Hepatocyte (in vitro differentiated cells): ENCODE measurements around the gene PIM3. TPM values are rescaled to one million over a fixed set of nuclear protein-coding genes. Genes with fewer than 3 reads are reported as not detected.
A peak's percentile ranks its signal among the peaks of the same experiment; 100 is the strongest.

Source experiments
- DNase-seq: peaks from one replicate; pipeline ENCODE4 v3.0.0-alpha.2; 2016; ENCODE audit warnings: low spot score
- H2AFZ ChIP-seq: fragments of 200-600 bp; sonication (generic); 2 replicates; pipeline ENCODE4 v1.6.0; 2016; ENCODE audit warnings: antibody characterized with exemption, mild to moderate bottlenecking
- H3K27ac ChIP-seq: fragments of 200-600 bp; sonication (generic); 2 replicates; pipeline ENCODE4 v1.5.1; 2016; ENCODE audit warnings: mild to moderate bottlenecking
- H3K27me3 ChIP-seq: fragments of 200-600 bp; sonication (generic); 2 replicates; pipeline ENCODE4 v1.6.1; 2016
- H3K36me3 ChIP-seq: fragments of 200-600 bp; sonication (generic); replicated peaks from 2 replicates; pipeline ENCODE4 v1.5.1; 2016; ENCODE audit warnings: low read depth; ENCODE audit not compliant: insufficient read depth
- H3K4me1 ChIP-seq: fragments of 200-600 bp; sonication (generic); 2 replicates; pipeline ENCODE4 v1.5.1; 2016; ENCODE audit warnings: mild to moderate bottlenecking, moderate library complexity; ENCODE audit not compliant: insufficient read depth
- H3K4me2 ChIP-seq: fragments of 200-600 bp; sonication (generic); 2 replicates; pipeline ENCODE4 v1.6.0; 2016
- H3K4me3 ChIP-seq: fragments of 200-600 bp; sonication (generic); 2 replicates; pipeline ENCODE4 v1.5.1; 2016; ENCODE audit warnings: mild to moderate bottlenecking
- H3K79me2 ChIP-seq: fragments of 200-600 bp; sonication (generic); 2 replicates; pipeline ENCODE4 v1.6.0; 2017; ENCODE audit warnings: mild to moderate bottlenecking
- H3K9me2 ChIP-seq: fragments of 200-600 bp; sonication (generic); replicated peaks from 2 replicates; pipeline ENCODE4 v1.6.0; 2017; ENCODE audit warnings: mild to moderate bottlenecking; ENCODE audit not compliant: insufficient read depth
- H3K9me3 ChIP-seq: fragments of 200-600 bp; sonication (generic); 2 replicates; pipeline ENCODE4 v1.5.1; 2016; ENCODE audit warnings: low read depth, mild to moderate bottlenecking
- H4K20me1 ChIP-seq: fragments of 200-600 bp; sonication (generic); 2 replicates; pipeline ENCODE4 v1.6.0; 2016; ENCODE audit warnings: mild to moderate bottlenecking; ENCODE audit not compliant: insufficient read depth, poor library complexity, severe bottlenecking
- EZH2 ChIP-seq: fragments of 200-600 bp; sonication (generic); IDR thresholded peaks from 2 replicates; pipeline ENCODE4 v1.6.1; 2016; ENCODE audit warnings: antibody characterized with exemption, mild to moderate bottlenecking, borderline replicate concordance
- EZH2phosphoT487 ChIP-seq: fragments of 200-600 bp; sonication (generic); IDR thresholded peaks from one replicate; pipeline ENCODE4 v1.6.1; 2018; ENCODE audit warnings: antibody characterized with exemption, mild to moderate bottlenecking, low read depth, moderate library complexity; ENCODE audit not compliant: unreplicated experiment, severe bottlenecking
- WGBS: methylation state at CpG from one replicate; pipeline ENCODE4 v1.1.6; 2016; ENCODE audit warnings: low lambda C conversion rate; ENCODE audit errors: missing lambda C conversion rate; 5-methylcytosine and 5-hydroxymethylcytosine counted together
- polyA plus RNA-seq: library from polyadenylated mRNA; unstranded; fragments of >200 nt; fragmentation: Nextera tagmentation; extraction: Ambion mirVana; gene quantifications from 2 replicates; pipeline ENCODE4 v1.2.1, GENCODE V29; 2016
- total RNA-seq: library from RNA; depleted of rRNA; stranded (reverse); fragments of >200 nt; gene quantifications from 2 replicates; pipeline ENCODE4 v1.2.3, GENCODE V29; 2014
- TF ChIP-seq, protein P1 (sequence below): fragments of 200-600 bp; sonication (generic); IDR thresholded peaks from 2 replicates; pipeline ENCODE4 v1.5.1; 2016; ENCODE audit warnings: antibody characterized with exemption, mild to moderate bottlenecking; ENCODE audit not compliant: poor library complexity

The PIM3 gene
- total RNA-seq = 71.8 and 81.1 TPM in 2 replicates
- polyA plus RNA-seq = 131 and 138 TPM in 2 replicates

DNA sequence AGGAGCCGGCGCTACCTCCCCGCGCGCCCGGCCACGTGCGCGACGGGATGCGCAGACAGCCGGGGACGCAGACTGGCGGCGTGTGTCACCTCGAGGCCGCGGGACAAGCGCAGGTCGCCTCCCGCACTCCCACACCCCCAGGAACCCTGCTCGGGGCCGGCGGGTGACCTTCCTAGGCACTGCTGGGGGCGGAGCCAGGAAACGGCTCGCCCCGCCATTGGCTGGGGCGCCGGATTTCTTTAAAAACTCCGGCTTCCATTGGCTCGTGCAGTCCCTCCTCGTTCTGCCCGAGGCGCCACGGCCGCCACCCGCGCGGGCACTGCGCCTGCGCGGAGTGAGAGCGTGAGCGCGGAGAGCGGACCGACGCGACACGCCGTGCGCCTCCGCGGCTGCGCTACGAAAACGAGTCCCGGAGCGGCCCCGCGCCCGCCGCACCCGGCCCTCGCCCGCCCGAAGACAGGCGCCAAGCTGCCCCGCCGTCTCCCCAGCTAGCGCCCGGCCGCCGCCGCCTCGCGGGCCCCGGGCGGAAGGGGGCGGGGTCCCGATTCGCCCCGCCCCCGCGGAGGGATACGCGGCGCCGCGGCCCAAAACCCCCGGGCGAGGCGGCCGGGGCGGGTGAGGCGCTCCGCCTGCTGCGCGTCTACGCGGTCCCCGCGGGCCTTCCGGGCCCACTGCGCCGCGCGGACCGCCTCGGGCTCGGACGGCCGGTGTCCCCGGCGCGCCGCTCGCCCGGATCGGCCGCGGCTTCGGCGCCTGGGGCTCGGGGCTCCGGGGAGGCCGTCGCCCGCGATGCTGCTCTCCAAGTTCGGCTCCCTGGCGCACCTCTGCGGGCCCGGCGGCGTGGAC, at the start of gene PIM3:
TSS of gene PIM3 (plus strand) at position 614 of the 846 bp plus-strand sequence. CDS start at position 790, 176 bp downstream.
- peak within 1 kb of the TSS; percentile 22 for H2AFZ ChIP-seq

DNA sequence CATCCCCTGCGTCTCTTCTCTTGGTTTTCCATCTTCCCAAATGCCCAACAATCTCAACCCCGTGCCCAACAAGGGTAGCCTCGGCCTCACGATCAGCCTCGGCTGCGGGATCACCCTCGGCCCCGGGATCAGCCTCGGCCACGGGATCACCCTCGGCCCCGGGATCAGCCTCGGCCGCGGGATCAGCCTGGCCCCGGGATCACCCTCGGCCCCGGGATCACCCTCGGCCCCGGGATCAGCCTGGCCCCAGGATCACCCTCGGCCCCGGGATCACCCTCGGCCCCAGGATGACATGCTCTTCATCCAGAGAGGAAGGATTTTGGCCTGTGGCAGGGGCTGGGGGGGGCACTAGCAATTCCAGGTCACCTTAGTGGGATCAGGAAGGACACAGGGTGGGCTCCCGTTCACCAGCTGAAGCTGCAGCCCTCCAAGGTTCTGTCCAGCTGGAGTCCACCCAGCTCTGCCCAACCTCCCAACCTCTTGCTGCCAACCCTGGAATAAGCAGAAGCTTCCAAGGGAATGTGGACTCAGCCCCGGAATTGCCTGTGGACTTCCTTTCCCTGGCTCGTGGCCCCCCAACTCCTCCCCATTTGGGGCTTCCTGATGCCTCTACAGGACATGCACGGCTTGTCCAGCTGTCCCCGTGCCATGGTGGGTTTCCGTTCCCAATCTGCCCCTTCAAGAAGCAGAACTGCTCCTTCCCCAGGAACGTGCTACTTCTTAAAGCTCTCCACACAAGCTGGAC, 48.5 kb upstream of the PIM3 start:
- peaks cover 24% of the 10 kb centered on the region for H3K79me2 ChIP-seq
- H3K9me3 ChIP-seq = no peaks in the 10 kb centered on the region
- H4K20me1 ChIP-seq = no peaks in the 10 kb centered on the region
- no peak overlapping the region for H3K27ac ChIP-seq
- peaks cover 3% of the 10 kb centered on the region for H3K36me3 ChIP-seq
- H3K4me2 ChIP-seq = no peak overlapping the region
- H2AFZ ChIP-seq = no peak overlapping the region
- H3K27me3 ChIP-seq = no peaks in the 10 kb centered on the region
- WGBS = 99% methylated on average over 22 of the region's 30 CpGs
- peaks cover 3% of the 10 kb centered on the region for H3K4me1 ChIP-seq
- TF ChIP-seq EZH2 = no peak
- DNase-seq = no peak
- H3K4me3 ChIP-seq = no peak overlapping the region
- H3K9me2 ChIP-seq = no peaks in the 10 kb centered on the region

More for the DNA sequence above, at the start of gene PIM3:
- Histone ChIP-seq H3K4me3 (peak within 1 kb of the TSS; percentile 96), H3K27me3 (no peaks in the 10 kb centered on the region), H3K4me1 (peaks cover 34% of the 10 kb centered on the region), H4K20me1 (peaks cover 42% of the 10 kb centered on the region), H3K9me3 (no peaks in the 10 kb centered on the region), H3K79me2 (peaks cover 35% of the 10 kb centered on the region), H3K27ac (peak within 1 kb of the TSS; percentile 94), H3K9me2 (no peaks in the 10 kb centered on the region), H3K36me3 (no peaks in the 10 kb centered on the region), H3K4me2 (peak within 1 kb of the TSS; percentile 97)
- WGBS = under 1% methylated on average over 54 of the region's 137 CpGs
- peak; percentile 98 for DNase-seq
- TF ChIP-seq EZH2 = no peak
- TF ChIP-seq, protein P1, sequence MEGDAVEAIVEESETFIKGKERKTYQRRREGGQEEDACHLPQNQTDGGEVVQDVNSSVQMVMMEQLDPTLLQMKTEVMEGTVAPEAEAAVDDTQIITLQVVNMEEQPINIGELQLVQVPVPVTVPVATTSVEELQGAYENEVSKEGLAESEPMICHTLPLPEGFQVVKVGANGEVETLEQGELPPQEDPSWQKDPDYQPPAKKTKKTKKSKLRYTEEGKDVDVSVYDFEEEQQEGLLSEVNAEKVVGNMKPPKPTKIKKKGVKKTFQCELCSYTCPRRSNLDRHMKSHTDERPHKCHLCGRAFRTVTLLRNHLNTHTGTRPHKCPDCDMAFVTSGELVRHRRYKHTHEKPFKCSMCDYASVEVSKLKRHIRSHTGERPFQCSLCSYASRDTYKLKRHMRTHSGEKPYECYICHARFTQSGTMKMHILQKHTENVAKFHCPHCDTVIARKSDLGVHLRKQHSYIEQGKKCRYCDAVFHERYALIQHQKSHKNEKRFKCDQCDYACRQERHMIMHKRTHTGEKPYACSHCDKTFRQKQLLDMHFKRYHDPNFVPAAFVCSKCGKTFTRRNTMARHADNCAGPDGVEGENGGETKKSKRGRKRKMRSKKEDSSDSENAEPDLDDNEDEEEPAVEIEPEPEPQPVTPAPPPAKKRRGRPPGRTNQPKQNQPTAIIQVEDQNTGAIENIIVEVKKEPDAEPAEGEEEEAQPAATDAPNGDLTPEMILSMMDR = no peak
- TF ChIP-seq EZH2phosphoT487 = no peak

DNA sequence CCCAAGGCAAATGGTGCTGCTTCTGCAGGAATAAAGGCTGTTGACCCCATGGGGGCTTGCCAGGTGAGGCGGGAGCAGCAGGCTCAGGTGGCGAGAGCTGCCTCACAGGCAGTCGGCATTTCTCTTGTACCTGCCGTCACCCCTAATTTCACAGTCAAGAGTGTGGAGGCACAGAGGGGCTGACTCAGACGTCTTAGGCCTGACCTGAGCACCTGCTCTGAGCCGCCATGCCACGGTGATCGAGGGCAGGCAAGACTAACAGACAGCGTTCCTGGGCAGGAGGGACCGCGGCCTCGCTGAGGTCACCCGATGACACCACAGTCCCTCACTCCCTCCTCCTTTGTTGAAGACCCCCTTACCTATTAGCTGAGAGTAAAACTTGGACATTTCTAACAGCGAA, 47.5 kb upstream of the PIM3 start:
- H3K36me3 ChIP-seq = peaks cover 3% of the 10 kb centered on the region

More for the DNA sequence above, 47.5 kb upstream of the PIM3 start:
- Histone ChIP-seq H2AFZ (no peak overlapping the region), H3K27ac (no peak overlapping the region), H3K9me2 (no peaks in the 10 kb centered on the region), H4K20me1 (no peaks in the 10 kb centered on the region), H3K4me1 (peaks cover 6% of the 10 kb centered on the region), H3K9me3 (no peaks in the 10 kb centered on the region), H3K4me3 (no peak overlapping the region), H3K79me2 (peaks cover 33% of the 10 kb centered on the region), H3K4me2 (no peak overlapping the region), H3K27me3 (no peaks in the 10 kb centered on the region)
- 98% methylated on average over 14 of the region's 14 CpGs for WGBS
- TF ChIP-seq EZH2phosphoT487 = no peak
- TF ChIP-seq, protein P1 = no peak
- no peak for TF ChIP-seq EZH2
- no peak for DNase-seq
